AG10803 (cell line): ENCODE data around the gene HOXC6.

ENCODE experiments used
- DNase-seq: peaks from one replicate; pipeline ENCODE4 v3.0.0; 2010; ENCODE audit warnings: low read depth
- H3K4me3 ChIP-seq: 2 replicates; pipeline ENCODE4 v1.5.1; 2011; ENCODE audit warnings: mild to moderate bottlenecking, low read length, control low read depth
- CTCF ChIP-seq: conservative IDR thresholded peaks from 2 replicates; pipeline ENCODE4 v1.5.1; 2011; ENCODE audit warnings: mild to moderate bottlenecking, low read length, control low read depth, inconsistent platforms

HOXC6 gene

DNA sequence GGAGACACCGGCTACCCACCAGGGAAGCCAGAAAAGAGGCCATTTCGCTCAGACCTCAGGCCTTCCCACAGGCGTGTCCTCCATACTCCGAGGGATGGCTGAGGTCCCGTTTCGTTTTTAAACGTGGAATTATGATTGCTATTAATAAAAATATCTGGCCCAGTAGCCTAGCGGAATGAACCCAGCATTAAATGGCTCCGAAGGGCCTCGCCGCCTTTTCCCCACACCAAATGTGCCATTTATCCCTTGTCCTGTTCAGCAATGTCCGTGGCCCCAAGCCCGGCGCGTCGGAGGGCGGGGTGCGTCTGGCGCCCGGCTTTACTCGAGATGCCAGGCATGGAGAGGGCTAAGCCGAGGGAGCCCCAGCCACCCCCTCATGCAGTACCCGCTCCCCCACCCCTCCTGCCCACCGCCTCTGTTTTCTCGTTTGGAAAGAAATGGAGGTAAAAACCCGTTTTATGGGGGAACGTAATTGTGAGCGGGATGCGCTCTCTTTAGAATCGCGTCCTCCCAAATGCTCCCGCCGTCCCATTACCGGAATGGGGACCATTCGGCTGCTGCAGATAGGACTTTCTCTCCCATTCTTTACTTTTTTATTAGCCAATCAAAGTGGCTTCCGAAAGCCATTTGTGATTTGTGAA lies 13.7 kb upstream of the HOXC6 start:
- H3K4me3 ChIP-seq = peak overlapping the region; percentile 98
- TF ChIP-seq CTCF = no peak
- DNase-seq = no peak

- no peak for TF ChIP-seq CTCF
- no peak for DNase-seq
- peak overlapping the region; percentile 98 for H3K4me3 ChIP-seq
Measured at GRCh38 chr12:54015018-54015931, 13.0 kb upstream of the HOXC6 start.

- no peak for TF ChIP-seq CTCF
- no peak for DNase-seq
- H3K4me3 ChIP-seq = peak overlapping the region; percentile 98
Measured at GRCh38 chr12:54016051-54016450, 12.2 kb upstream of the HOXC6 start.

DNA sequence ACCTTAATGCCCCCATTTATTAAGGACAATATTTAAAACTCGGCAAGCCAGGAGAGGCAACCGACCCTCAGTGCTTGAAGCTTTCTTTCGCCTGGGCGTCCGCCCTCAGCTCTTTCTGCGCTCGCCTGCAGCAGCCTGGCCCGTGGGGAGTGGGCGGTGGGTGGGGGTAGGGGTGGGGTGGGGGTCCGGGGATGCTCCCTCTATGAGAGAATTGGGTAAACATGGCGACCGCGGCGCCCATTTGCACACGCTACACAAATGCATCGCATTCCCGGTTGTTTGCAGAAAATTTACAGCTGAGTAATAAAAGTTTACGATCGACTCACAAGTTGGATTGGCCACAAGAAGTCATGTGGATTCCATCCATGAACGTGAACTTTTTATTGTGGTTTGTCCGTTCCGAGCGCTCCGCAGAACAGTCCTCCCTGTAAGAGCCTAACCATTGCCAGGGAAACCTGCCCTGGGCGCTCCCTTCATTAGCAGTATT lies 11.7 kb upstream of the HOXC6 start:
- DNase-seq = peak; percentile 95
- TF ChIP-seq CTCF = no peak
- peak overlapping the region; percentile 98 for H3K4me3 ChIP-seq

DNA sequence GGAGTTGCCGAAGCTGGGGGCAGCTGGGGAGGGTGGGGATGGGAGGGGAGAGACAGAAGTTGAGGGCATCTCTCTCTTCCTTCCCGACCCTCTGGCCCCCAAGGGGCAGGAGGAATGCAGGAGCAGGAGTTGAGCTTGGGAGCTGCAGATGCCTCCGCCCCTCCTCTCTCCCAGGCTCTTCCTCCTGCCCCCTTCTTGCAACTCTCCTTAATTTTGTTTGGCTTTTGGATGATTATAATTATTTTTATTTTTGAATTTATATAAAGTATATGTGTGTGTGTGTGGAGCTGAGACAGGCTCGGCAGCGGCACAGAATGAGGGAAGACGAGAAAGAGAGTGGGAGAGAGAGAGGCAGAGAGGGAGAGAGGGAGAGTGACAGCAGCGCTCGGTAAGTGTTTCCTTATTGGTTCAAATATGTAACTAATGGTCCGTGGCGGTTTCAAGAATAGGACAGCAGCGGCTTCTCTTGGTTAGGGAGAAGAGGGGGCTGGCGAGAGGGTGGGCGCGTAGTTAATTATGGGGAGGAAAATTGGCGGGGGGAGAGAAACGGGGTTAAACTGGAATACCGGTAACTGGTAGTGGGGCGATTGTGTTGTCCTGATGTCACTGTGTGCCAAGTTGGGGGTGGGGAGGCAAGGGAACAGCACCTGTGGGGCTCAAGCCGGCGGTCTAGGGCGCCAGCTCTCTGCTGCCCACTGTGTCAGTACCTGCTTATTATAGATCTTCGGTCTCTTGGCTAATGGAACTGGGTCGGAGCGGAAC lies 11.0 kb upstream of the HOXC6 start:
- no peak for DNase-seq
- H3K4me3 ChIP-seq = peak overlapping the region; percentile 98
- peak; percentile 24 for TF ChIP-seq CTCF

DNA sequence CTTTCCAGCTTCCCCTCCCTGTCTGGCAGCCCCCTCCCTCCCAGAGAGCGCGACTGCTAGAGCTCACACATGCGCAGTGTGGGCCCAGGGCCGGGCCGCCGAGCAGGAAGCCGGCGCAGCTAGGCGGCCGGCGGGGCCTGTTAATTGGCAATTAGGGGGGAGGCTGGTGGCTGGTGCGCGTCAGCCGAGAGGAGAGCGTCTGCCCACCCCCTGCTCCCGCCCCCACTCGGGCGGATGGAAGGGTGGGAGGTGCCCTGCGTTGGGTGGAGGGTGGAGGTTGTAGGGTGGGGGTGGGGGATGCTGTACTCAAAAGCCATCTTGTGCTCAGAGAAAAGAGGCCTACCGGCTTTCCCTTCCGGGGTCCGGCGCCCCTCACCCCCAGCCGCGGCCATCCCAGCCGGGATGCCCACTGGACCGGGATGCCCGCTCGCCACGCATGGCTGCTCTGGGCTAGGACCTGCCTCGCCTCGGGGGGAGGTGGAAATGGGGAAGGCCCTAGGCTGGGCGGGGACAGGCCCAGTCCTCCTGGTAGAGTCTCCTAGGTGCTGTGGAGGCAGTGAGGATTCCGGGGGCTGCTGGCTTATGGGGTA lies 10.3 kb upstream of the HOXC6 start:
- no peak for TF ChIP-seq CTCF
- H3K4me3 ChIP-seq = peak overlapping the region; percentile 98
- DNase-seq = peak; percentile 97
